ENCODE data around the gene TMEM14A.

TMEM14A gene

DNA sequence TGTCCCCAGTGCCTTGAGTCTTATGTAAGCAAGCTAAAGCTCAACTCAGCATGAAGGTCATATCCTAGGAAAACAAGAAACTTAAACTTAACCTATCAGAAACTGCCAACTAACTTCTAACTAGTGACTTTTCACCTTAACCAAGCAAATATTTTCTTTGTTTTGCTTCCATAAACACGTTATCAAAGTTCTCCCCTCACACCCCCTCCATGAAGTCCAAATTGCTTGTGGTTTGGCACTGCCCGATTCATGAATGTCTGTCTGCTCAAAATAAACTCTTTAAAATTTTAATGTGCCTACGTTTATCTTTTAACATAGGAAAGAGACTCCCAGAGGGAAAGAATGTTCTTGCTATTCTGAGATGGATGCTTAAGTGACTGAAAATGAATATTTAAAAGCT is 57.5 kb downstream of the TMEM14A start:
- H3K4me3 ChIP-seq (replicated peaks; ENCODE audit: low read depth, low read length): no peak overlapping the region
- TF ChIP-seq, protein P1, sequence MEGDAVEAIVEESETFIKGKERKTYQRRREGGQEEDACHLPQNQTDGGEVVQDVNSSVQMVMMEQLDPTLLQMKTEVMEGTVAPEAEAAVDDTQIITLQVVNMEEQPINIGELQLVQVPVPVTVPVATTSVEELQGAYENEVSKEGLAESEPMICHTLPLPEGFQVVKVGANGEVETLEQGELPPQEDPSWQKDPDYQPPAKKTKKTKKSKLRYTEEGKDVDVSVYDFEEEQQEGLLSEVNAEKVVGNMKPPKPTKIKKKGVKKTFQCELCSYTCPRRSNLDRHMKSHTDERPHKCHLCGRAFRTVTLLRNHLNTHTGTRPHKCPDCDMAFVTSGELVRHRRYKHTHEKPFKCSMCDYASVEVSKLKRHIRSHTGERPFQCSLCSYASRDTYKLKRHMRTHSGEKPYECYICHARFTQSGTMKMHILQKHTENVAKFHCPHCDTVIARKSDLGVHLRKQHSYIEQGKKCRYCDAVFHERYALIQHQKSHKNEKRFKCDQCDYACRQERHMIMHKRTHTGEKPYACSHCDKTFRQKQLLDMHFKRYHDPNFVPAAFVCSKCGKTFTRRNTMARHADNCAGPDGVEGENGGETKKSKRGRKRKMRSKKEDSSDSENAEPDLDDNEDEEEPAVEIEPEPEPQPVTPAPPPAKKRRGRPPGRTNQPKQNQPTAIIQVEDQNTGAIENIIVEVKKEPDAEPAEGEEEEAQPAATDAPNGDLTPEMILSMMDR (IDR thresholded peaks at IDR 0.05; ENCODE audit: low read length, missing control alignments): no peak
- no peak for DNase-seq (ENCODE audit: low read depth)

DNA sequence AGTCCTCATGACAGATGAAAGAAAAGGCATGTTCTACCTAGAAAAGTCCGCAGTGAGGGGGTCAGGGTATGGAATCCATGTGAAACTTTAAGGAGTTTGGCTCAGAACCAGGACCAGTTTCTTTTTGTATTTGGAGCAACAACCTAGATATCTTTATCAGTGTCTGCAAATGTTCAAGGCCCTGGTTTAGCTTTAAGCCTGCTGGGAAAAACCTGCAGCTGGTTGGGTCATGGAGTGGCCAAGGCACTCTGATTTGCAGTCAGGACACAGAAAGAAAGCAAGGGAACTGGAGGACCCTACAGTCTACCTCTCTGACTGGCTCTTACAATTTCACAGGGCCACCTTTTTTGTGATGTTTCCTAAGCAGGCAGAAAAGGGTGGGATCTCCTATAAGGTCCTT is 58.7 kb downstream of the TMEM14A start:
- TF ChIP-seq, protein P1 (IDR thresholded peaks at IDR 0.05; ENCODE audit: low read length, missing control alignments): no peak
- no peak for DNase-seq (ENCODE audit: low read depth)
- no peak overlapping the region for H3K4me3 ChIP-seq (replicated peaks; ENCODE audit: low read depth, low read length)

DNA sequence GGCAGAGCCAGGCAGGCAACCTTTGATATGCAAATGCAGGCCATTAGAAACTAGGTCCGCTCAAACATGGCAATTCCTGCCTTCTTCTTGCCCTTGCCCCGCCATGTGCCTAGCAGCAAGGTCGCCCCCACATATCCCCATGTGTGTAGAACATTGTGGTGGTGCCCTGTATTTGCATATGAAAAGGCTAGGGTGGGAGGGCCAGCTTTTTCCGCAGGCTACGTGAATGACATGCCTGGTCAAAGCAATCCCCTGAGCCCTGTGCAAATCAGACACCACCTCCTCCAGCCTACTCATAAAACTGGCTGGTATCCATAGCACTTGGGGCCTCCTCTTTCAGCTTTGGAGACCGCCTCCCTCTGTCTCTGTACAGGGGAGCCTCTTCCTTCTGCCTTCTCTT is 60.8 kb downstream of the TMEM14A start:
- H3K4me3 ChIP-seq (replicated peaks; ENCODE audit: low read depth, low read length): no peak overlapping the region
- TF ChIP-seq, protein P1 (IDR thresholded peaks at IDR 0.05; ENCODE audit: low read length, missing control alignments): no peak
- DNase-seq (ENCODE audit: low read depth): no peak

DNA sequence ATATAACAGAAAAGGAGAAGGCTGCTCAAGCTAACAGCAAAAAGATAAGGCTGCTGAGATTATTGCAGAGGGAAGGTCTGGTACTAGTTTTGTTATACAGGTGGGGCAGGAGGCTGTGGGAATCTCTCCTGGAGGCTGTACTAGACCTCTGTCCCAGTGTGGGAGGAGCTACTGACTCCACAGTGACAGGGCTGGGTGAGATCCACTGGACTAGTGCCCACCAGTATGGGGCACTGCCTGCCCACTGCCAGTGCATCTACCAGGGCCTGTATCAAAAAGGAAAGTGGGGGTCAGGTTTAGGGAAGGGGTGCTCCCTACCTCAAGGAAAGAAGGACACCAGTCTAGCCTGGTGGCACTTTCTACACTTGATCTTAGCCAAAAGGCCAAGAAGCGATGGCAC is 62.3 kb downstream of the TMEM14A start:
- no peak for DNase-seq (ENCODE audit: low read depth)
- TF ChIP-seq, protein P1 (IDR thresholded peaks at IDR 0.05; ENCODE audit: low read length, missing control alignments): no peak
- no peak overlapping the region for H3K4me3 ChIP-seq (replicated peaks; ENCODE audit: low read depth, low read length)

DNA sequence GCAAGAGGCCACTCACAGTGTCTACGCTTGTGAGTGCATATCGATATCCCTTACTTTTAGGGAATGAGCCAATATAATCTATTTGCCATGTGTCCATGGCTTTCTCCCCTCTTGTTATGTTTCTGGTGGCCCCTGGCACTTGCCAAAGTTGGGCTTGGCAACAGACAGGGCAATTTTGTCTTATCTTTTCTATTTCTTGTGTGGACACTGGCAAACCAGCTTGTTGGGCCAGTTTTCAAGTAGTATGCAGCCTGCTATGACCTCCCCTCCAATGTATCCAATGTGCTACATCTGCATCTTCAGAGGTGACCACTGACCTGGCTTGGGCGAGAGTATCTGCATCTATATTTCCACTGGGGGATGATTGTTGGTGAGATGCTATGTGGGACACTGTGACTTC is 63.2 kb downstream of the TMEM14A start:
- H3K4me3 ChIP-seq (replicated peaks; ENCODE audit: low read depth, low read length): no peak overlapping the region
- no peak for DNase-seq (ENCODE audit: low read depth)
- TF ChIP-seq, protein P1 (IDR thresholded peaks at IDR 0.05; ENCODE audit: low read length, missing control alignments): no peak

DNA sequence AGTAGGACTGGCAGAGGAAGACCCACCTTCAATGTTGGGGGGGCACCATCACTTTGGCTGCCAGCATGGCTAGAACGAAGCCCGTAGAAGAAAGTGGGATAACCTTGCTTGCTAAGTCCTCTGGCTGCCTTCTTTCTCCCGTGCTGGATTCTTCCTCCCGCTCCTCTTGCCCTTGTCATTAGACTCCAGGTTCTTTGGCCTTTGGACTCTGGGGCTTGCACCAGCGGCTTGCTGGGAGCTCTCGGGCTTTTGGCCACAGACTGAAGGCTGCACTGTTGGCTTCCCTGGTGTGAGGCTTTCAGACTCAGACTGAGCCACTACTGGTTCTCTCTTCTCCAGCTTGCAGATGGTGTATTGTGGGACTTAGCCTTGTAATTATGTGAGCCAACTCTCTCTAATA is 64.2 kb downstream of the TMEM14A start:
- DNase-seq (ENCODE audit: low read depth): no peak
- H3K4me3 ChIP-seq (replicated peaks; ENCODE audit: low read depth, low read length): no peak overlapping the region
- TF ChIP-seq, protein P1 (IDR thresholded peaks at IDR 0.05; ENCODE audit: low read length, missing control alignments): no peak

DNA sequence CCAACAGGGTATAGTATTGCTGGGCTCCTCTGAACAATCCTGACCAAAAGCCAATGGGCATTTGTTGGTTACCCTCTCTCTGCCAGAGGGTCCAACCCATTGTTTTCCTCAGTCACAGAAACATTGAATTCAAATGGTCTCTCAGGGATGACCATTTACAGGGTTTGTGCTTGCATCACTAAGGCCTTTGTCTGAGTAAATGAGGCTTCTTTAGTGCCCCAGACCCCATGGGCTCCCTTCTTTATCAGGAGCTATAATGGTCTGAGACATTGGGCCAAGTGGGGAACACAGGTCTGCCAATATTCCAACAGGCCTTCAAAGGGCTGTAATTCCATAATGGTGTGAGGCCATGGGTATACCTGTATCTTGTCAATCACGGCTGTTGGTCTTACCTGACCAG is 65.2 kb downstream of the TMEM14A start:
- TF ChIP-seq, protein P1 (IDR thresholded peaks at IDR 0.05; ENCODE audit: low read length, missing control alignments): no peak
- no peak for DNase-seq (ENCODE audit: low read depth)
- no peak overlapping the region for H3K4me3 ChIP-seq (replicated peaks; ENCODE audit: low read depth, low read length)

Data from fibroblast of pulmonary artery (primary cell).